Colonic mucosa (tissue), 4 donors: ENCODE measurements around the gene PAPPA2. TPM values are rescaled to one million over a fixed set of nuclear protein-coding genes. Genes with fewer than 3 reads are reported as not detected.
"Not testable (repeated sequence)": the region's sequence is repeated elsewhere in the genome, so short reads cannot be mapped to it uniquely, and the experiment has no call there.

Source experiments
- DNase-seq: peaks from one replicate; pipeline ENCODE4 v3.0.0-alpha.2; 2020
- H3K27ac ChIP-seq: fragments of 200-600 bp; one replicate; pipeline ENCODE4 v1.8.0; 2021
- H3K27me3 ChIP-seq: fragments of 200-600 bp; one replicate; pipeline ENCODE4 v1.8.0; 2021
- H3K36me3 ChIP-seq: fragments of 200-600 bp; one replicate; pipeline ENCODE4 v1.8.0; 2021
- H3K4me1 ChIP-seq: fragments of 200-600 bp; one replicate; pipeline ENCODE4 v1.8.0; 2021; ENCODE audit warnings: mild to moderate bottlenecking
- H3K4me3 ChIP-seq: fragments of 200-600 bp; one replicate; pipeline ENCODE4 v1.8.0; 2021
- H3K9ac ChIP-seq, 2 donors: one replicate each; pipeline ENCODE4 v1.7.0; 2013; ENCODE audit warnings: control low read depth in 2 of 2, low read depth in 2 of 2, low read length in 2 of 2
- H3K9me3 ChIP-seq: fragments of 200-600 bp; one replicate; pipeline ENCODE4 v1.8.0; 2021
- CTCF ChIP-seq: fragments of 200-600 bp; IDR thresholded peaks from one replicate; pipeline ENCODE4 v1.8.0; 2022; ENCODE audit warnings: antibody characterized with exemption, mild to moderate bottlenecking
- intact Hi-C: fragments of 100-400 bp; cut with DNase I; formaldehyde crosslinking; loops from one replicate; pipeline ENCODE4 v1.14.1; 2022
- total RNA-seq, 2 donors: library from RNA; stranded (reverse); fragmentation: NEBNext Ultra II Directional in 1 of 2; extraction: Animal tissue kit (Norgen Biotek cat#: 25700) in 1 of 2; gene quantifications; one replicate each; pipeline ENCODE4 v1.2.1, GENCODE V29; 2021
- donor health status: healthy.
- donor health status: DM: no; HTN: no; CAD: no.
- donor health status: DM: no; HTN: no; CAD: no.

PAPPA2 gene
- total RNA-seq, 2 donors from 2014 or later = 3.1 to 3.6 TPM

DNA sequence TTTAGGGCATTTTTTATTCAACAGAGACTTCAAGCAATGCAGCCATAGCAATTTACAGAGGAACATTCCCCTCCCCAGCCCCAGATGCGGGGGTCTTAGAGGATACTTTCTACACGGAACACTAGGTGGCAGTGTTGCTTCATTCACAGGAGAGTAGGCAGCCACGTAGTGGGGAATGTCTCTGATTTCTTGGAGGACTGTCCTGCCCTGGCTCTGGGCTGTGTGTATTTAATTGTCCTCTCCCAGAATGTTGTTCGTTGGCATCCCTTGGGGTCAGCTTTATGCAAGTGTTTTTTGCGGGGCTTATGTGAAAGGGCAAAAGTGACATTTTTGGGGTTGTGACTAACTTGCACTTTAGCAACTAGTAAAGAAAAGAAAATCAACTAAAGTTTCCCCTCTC is 96.9 kb downstream of the PAPPA2 start:
- intact Hi-C loops = loop anchor here (2.0 to 5.0 kb wide), 2 partner anchors 132 to 321 kb away; no protein-coding TSS in a partner anchor
- TF ChIP-seq CTCF = peak; percentile 72
- H3K9ac ChIP-seq = no peak overlapping the region

DNA sequence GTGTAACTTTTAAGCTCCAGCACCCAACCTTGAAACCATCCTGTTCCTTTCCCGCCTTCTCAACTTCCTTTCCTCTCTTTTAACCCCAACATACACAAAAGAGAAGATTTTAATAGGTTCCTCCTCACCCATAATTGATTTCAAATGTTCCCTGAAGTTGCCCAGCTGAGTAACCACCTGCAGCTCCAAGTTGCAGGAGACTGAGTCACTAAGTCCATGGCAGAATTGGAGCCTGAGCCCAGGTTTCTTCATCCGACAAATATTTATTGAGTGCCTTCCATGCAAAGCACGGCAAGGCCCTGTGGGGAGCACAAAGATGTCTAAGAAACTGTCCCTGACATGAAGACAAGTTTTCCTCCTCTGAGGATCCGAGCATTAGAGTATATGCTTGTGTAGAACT is 97.7 kb downstream of the PAPPA2 start:
- Histone ChIP-seq H3K27ac (no peak overlapping the region), H3K9ac (no peak overlapping the region), H3K36me3 (no peaks in the 10 kb centered on the region), H3K27me3 (no peaks in the 10 kb centered on the region), H3K9me3 (no peaks in the 10 kb centered on the region), H3K4me3 (no peak overlapping the region), H3K4me1 (no peaks in the 10 kb centered on the region)
- no peak for TF ChIP-seq CTCF
- no peak for DNase-seq
- intact Hi-C loops = loop anchor here (2.0 to 5.0 kb wide), 2 partner anchors 132 to 320 kb away; no protein-coding TSS in a partner anchor

More for the DNA sequence above, 96.9 kb downstream of the PAPPA2 start:
- no peaks in the 10 kb centered on the region for H3K9me3 ChIP-seq
- no peaks in the 10 kb centered on the region for H3K36me3 ChIP-seq
- no peaks in the 10 kb centered on the region for H3K4me1 ChIP-seq
- DNase-seq = peak; percentile 42
- H3K4me3 ChIP-seq = no peak overlapping the region
- no peak overlapping the region for H3K27ac ChIP-seq
- H3K27me3 ChIP-seq = no peaks in the 10 kb centered on the region

- DNase-seq, H3K27ac ChIP-seq: not testable (repeated sequence)
- intact Hi-C loops = loop anchor here (2.0 to 5.0 kb wide), 2 partner anchors 131 to 319 kb away; no protein-coding TSS in a partner anchor
Measured at GRCh38 chr1:176561761-176562160, 98.8 kb downstream of the PAPPA2 start.

DNA sequence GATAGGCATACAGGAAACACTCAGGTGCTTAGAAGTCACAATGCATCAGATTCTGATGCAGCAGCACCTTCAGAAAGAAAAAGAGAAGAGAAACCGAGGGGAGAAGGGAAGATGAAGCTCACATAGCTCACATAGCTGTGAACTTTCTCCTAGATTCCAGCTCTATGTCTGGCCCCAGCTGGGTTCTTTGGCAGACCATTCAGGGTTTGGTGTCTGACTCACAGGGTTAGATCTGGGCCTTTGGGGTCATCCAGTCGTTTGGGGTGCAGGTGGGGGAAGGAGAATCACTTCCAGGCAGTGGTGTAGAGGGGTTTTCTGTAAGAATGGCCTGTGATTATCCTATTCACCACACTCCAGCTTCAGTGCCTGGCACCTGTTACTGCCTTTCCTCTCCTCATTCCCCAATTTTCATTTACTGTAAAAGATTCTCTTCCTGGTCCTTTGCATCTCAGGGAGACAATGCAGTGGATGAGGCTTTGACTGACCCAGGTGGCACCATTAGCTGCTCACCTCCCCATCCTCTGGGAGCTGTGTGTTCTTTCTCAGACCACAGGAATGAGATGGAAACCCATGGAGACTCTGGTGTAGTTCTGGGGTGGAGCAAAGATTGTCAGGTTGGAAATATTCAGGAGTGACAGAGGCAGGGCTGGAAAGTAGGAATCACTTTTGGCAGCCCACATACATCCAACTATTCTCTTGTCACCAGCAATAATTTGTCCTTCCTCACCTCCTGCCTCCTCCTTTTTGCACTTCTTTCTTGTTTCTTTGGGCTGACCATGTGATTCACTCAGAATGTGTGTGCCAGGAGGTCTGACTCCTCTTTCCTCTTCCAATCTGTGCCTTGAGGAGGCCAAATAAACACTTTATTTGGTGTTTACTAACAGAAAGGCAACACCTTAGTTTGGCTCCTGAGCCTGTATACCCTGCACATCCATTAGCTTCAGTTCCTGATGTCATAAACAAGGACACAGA is 103.3 kb downstream of the PAPPA2 start:
- Histone ChIP-seq H3K9ac (no peak overlapping the region), H3K4me1 (no peaks in the 10 kb centered on the region), H3K36me3 (no peaks in the 10 kb centered on the region), H3K27ac (no peak overlapping the region), H3K27me3 (no peaks in the 10 kb centered on the region), H3K4me3 (no peak overlapping the region), H3K9me3 (no peaks in the 10 kb centered on the region)
- no peak for TF ChIP-seq CTCF
- intact Hi-C loops = no loop called here
- DNase-seq = peak; percentile 22

More at GRCh38 chr1:176561761-176562160, 98.8 kb downstream of the PAPPA2 start:
- H3K4me3 ChIP-seq, H3K27me3 ChIP-seq, H3K36me3 ChIP-seq, H3K4me1 ChIP-seq, H3K9me3 ChIP-seq, H3K9ac ChIP-seq: not testable (repeated sequence)

DNA sequence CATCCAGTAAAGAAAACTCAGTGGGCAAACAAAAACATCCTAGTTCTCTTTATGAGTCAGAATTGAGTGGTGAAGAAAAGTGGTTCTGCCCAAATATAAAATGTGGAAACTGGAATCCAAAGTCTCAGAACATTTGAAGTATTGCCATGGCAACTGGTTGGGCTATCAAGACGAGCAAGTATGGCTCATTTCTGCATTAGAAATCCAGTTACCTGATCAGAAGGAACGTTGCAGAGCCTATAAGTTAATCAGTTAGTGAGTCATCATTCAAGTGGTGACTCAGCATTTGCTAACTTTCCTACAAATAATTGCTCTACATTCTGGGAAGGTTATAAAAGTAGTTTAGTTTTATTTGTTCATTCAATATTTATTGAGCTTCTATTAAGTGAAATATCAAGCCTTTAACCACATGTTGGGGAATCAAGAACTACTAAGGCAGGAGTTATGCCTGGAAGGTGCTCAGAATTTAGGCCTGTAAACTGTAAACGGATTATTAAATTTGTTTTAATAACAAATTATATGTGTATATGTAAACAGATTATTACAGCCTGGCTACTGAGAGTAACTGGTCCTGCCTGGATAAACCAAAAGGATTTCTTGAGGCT is 104.3 kb downstream of the PAPPA2 start:
- no peak overlapping the region for H3K27ac ChIP-seq
- H3K4me3 ChIP-seq = no peak overlapping the region
- no peaks in the 10 kb centered on the region for H3K9me3 ChIP-seq
- DNase-seq = no peak
- H3K27me3 ChIP-seq = no peaks in the 10 kb centered on the region
- intact Hi-C loops = no loop called here
- H3K9ac ChIP-seq = no peak overlapping the region
- no peak for TF ChIP-seq CTCF
- no peaks in the 10 kb centered on the region for H3K36me3 ChIP-seq
- H3K4me1 ChIP-seq = no peaks in the 10 kb centered on the region
